Fibroblast of pulmonary artery (primary cell): ENCODE measurements around the gene HYCC1.
"Not testable (repeated sequence)": the region's sequence is repeated elsewhere in the genome, so short reads cannot be mapped to it uniquely, and the experiment has no call there.

Experiments
- DNase-seq: peaks from one replicate; pipeline ENCODE4 v3.0.0-alpha.2; 2010; ENCODE audit warnings: low read depth
- H3K4me3 ChIP-seq: replicated peaks from 2 replicates; pipeline ENCODE4 v1.5.1; 2011; ENCODE audit warnings: low read depth, mild to moderate bottlenecking, control low read depth, low read length, moderate library complexity
- TF ChIP-seq, protein P1 (sequence below): IDR thresholded peaks from 2 replicates; pipeline ENCODE4 v1.5.1; 2011; ENCODE audit warnings: mild to moderate bottlenecking, control low read depth, low read length, inconsistent platforms; ENCODE audit errors: missing control alignments

The HYCC1 gene

DNA sequence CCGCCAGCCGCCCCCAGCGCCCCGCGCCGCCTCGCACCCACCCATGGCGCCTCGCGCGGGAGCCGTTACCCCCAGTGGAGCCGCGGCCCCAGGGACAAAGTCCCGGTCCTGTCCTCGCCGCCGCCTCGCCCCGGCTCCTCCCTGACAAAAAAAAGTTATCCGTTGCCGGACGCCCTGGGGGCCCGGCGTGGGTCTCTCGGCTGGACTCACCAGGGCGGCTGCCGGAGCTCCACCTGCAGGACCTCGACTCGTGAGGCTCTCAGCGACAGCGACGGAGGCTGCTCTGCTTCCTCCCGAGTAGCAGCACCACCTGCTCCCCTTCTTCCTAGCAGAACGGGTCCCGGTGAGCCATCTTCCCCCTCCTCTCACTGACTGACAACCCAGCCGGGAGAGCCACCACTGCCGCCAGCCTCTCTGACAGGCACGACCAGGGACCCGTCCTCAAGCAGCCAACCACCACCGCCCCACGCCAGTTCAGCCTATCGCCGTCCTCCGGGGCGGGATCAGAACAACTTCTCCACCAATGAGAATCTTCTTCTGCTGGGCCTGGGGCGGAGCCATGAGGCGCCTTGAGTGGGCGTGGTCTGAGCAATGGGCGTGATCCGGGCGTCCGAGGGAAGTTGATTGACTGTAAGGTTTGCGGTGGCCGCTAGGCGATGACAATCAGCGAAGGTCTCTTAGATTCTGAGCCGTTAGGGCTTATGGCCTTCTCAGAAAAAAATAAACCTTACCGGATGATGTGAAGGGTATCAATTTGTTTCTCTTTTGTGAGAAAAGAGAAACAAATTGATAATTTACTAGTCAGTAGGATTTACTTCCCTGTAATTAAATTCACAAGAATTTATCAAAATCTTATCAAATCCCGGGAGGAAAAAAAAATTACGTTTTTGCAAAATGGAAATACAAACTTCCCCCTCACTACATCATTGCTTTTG lies at the start of gene HYCC1:
TSS of gene HYCC1 (minus strand) at position 416 of the 935 bp plus-strand sequence. CDS start 23,019 bp downstream, outside the sequence.
- peak; percentile 99 for DNase-seq
- peak within 1 kb of the TSS; percentile 80 for H3K4me3 ChIP-seq
- TF ChIP-seq, protein P1, sequence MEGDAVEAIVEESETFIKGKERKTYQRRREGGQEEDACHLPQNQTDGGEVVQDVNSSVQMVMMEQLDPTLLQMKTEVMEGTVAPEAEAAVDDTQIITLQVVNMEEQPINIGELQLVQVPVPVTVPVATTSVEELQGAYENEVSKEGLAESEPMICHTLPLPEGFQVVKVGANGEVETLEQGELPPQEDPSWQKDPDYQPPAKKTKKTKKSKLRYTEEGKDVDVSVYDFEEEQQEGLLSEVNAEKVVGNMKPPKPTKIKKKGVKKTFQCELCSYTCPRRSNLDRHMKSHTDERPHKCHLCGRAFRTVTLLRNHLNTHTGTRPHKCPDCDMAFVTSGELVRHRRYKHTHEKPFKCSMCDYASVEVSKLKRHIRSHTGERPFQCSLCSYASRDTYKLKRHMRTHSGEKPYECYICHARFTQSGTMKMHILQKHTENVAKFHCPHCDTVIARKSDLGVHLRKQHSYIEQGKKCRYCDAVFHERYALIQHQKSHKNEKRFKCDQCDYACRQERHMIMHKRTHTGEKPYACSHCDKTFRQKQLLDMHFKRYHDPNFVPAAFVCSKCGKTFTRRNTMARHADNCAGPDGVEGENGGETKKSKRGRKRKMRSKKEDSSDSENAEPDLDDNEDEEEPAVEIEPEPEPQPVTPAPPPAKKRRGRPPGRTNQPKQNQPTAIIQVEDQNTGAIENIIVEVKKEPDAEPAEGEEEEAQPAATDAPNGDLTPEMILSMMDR, result peak; percentile 52

DNA sequence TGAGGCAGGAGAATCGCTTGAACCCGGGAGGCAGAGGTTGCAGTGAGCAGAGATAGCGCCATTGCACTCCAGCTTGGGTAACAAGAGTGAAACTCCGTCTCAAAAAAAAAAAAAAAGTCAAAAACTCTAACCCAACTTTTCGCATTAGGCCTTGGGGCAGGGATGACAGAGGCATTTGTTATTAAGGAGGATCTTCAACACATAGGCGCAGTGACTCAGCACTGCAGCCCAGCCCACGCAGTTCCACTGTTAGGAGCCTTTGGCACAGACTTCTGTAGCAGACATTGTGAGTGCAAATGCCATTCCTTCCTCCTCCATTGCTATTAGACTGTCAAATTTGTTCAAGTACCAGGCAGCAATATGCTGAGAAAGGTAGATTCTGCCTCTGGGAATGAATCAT lies 48.5 kb upstream of the HYCC1 start:
- TF ChIP-seq, protein P1, result no peak
- DNase-seq, result peak; percentile 58
- no peak overlapping the region for H3K4me3 ChIP-seq

DNA sequence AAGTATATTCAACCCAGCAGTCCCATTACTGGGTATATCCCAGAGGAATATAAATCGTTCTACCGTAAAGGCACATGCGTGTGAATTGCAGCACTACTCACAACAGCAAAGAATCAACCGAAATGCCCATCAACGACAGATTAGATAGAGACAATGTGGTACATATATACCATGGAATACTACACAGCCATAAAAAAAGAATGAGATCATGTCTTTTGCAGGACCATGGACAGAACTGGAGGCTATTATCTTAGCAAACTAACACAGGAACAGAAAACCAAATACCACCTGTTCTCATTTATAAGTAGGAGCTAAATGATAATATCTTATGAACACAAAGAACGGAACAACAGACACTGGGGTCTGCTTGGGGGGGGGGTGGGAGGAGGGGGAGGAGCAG lies 47.4 kb upstream of the HYCC1 start:
- DNase-seq, result no peak
- TF ChIP-seq, protein P1, result no peak

DNA sequence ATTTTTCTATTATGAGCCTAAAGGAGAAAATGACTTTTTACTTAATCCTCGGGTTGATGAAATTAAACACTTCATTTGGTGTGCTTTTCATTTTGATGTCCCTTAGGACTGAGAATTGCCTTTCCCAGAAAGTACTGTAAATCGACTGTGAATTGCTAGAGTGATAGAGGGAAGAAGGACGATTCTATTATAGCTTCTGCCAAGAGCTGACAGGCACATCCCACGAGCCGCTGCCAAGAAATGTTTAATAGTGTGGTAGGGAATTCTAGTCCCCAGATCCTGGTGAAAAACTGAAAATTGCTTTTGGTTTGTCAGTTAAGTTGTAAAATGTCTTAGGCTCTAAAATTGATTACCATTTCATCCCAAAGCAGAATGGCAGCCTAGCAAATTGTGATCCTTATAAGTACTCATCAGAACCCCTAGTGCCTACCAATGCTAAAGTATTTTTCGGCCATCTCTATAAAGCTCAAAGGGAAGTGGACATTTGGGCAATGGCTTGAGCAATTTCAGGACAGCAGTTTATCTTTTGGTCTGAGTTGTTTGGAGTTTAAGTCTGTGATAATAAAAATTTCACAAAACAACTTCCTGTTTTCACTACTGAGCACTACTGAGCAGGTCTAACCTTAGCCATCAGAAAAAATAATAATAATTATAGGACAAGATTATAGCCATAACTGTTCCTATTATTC lies 44.6 kb upstream of the HYCC1 start:
- DNase-seq, result no peak

More for the DNA sequence above, 47.4 kb upstream of the HYCC1 start:
- H3K4me3 ChIP-seq, result no peak overlapping the region

DNA sequence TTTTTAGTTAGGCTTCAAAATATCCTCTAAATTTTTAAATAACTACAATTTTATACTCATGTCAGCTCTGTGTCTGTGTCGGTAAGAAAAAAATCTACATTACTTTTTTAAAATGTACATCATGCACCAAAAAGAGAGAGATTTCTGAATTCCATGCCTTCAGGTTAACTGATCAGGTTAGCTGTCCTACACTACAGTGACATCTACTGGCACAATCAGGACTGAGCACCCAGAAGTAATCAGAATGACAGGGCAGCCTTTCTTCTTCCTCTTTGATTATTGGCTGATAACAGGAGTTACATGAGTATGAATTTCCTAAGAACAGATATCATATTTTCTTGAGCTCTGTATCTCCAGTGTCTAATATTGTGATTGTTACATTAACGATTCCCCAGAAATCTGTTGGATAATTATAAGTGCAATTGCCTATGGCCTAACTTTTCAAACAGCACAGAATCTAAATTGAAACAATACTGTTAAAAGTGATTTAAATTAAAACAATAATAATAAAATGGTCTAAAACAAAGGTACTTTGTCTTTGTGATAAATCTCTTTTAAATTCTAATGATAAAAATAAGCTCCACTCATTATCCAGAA lies 41.8 kb upstream of the HYCC1 start:
- H3K4me3 ChIP-seq, result no peak overlapping the region
- TF ChIP-seq, protein P1, result peak; percentile 97
- peak; percentile 82 for DNase-seq

More for the DNA sequence above, 44.6 kb upstream of the HYCC1 start:
- TF ChIP-seq, protein P1, result no peak
- no peak overlapping the region for H3K4me3 ChIP-seq

DNA sequence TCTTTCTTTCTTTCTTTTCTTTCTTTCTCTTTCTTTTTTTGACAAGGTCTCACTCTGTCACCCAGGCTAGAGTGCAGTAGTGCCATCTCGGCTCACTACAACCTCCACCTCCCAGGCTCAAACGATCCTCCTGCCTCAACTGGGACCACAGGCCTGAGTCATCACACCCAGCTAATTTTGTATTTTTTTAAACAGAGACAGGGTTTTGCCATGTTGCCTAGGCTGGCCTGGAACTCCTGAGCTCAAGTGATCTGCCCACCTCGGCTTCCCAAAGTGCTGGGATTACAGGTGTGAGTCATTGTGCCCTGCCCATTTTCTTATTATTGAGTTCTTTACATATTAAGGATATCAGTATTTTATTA lies 37.2 kb upstream of the HYCC1 start:
- not testable (repeated sequence) for H3K4me3 ChIP-seq, DNase-seq

DNA sequence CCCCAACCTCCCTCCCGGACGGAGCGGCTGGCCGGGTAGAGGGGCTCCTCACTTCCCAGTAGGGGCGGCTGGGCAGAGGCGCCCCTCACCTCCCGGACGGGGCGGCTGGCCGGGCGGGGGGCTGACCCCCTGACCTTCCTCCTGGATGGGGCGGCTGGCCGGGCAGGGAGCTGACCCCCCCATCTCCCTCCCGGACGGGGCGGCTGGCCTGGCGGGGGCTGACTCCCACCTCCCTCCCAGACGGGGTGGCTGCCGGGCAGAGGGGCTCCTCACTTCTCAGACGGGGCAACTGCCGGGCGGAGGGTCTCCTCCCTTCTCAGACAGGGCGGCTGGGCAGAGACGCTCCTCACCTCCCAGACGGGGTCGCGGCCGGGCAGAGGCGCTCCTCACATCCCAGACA lies 32.4 kb upstream of the HYCC1 start:
- not testable (repeated sequence) for DNase-seq, H3K4me3 ChIP-seq

DNA sequence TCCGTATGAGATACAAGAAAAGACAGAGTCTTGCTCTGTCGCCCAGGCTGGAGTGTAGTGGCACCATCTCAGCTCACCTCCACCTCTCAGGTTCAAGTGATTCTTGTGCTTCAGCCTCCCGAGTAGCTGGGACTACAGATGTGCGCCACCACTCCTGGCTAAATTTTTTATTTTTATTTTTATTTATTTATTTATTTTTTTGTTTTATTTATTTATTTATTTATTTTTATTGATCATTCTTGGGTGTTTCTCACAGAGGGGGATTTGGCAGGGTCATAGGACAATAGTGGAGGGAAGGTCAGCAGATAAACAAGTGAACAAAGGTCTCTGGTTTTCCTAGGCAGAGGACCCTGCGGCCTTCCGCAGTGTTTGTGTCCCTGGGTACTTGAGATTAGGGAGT lies 31.2 kb upstream of the HYCC1 start:
- not testable (repeated sequence) for H3K4me3 ChIP-seq, DNase-seq
